IPS-15b (cell line): ENCODE data around the gene COLGALT1.

Source experiments
- H3K27me3 ChIP-seq: one replicate; pipeline ENCODE4 v1.6.1; 2013; ENCODE audit warnings: low read length; ENCODE audit not compliant: control insufficient read depth, insufficient read depth
- H3K36me3 ChIP-seq: one replicate; pipeline ENCODE4 v1.6.1; 2013; ENCODE audit warnings: low read length; ENCODE audit not compliant: control insufficient read depth, insufficient read depth
- H3K4me1 ChIP-seq: one replicate; pipeline ENCODE4 v1.6.1; 2013; ENCODE audit warnings: mild to moderate bottlenecking, low read length; ENCODE audit not compliant: control insufficient read depth, insufficient read depth
- H3K4me3 ChIP-seq: one replicate; pipeline ENCODE4 v1.5.1; 2013; ENCODE audit warnings: low read depth, low read length
- H3K9ac ChIP-seq: one replicate; pipeline ENCODE4 v1.6.1; 2013; ENCODE audit warnings: low read depth, mild to moderate bottlenecking, low read length
- H3K9me3 ChIP-seq: one replicate; pipeline ENCODE4 v1.6.1; 2013; ENCODE audit warnings: mild to moderate bottlenecking, low read length; ENCODE audit not compliant: control insufficient read depth, insufficient read depth

COLGALT1 gene

DNA sequence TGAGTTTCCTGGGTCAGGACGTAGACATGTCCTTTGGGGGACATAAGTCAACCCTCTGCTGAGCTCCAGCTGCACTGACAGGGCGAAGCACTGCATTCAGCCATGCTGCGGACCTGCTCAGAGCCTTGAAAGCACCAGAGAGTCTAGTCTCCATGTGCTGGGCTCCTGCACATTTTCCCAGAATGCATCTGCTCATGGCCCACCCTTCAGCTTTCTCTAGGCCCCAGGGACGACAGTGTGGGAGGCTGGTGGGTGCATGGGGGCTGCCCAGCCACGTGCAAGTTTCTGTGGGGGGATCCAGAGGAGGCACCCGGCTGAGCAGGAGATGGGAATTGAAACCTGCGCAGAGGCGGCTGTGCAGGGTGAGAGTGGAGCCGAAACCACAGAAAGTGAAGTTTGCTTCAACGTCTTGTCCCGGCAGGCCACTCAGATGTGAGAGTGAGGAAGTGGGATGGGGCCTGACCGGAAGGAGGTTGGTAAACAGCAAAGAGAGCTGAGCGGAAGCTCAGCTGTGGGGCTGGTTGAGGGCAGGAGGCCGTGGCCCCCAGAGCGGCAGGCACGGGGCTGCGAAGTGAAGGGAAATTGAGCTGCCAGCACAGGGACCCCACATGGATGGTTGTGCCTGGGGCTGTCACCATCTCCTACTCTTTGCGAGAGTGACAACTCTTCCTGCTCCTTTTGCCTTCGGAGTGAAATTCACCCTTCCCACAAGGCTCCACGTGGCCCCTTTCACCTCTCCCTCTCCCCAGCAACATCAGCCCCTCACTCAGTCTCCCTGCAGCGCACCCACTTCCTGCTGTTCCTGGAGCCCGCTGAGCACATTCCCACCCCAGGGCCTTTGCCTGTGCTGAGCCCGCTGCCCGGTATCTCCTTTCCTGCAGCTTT, 32.2 kb upstream of the COLGALT1 start:
- no peaks in the 10 kb centered on the region for H3K4me1 ChIP-seq
- no peak overlapping the region for H3K9ac ChIP-seq
- H3K27me3 ChIP-seq, result no peaks in the 10 kb centered on the region
- H3K4me3 ChIP-seq, result no peak overlapping the region
- peaks cover 6% of the 10 kb centered on the region for H3K36me3 ChIP-seq
- H3K9me3 ChIP-seq, result no peaks in the 10 kb centered on the region

DNA sequence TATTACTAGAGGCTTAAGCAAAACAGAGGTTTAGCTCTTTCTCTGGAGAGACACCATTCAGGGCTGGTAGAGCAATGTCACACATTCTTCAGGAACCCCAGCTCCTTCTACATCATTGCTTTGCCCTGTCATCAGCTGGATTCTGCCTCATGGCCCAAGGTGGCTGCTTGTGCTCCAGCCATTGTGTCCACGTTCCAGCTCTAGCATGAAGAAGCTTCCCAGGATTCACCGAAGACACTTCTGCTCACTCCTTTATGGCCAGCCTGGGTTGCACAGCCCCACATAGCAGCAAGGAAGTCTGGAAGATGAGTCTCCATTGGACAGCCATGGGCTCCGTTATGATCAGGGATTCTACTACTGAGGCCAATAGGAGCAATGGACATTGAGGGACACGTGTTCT, 30.8 kb upstream of the COLGALT1 start:
- H3K27me3 ChIP-seq, result no peaks in the 10 kb centered on the region
- no peak overlapping the region for H3K4me3 ChIP-seq
- peaks cover 3% of the 10 kb centered on the region for H3K36me3 ChIP-seq
- H3K9me3 ChIP-seq, result no peaks in the 10 kb centered on the region
- H3K4me1 ChIP-seq, result no peaks in the 10 kb centered on the region
- H3K9ac ChIP-seq, result no peak overlapping the region

GRCh38 chr19:17525141-17525540, 30.3 kb upstream of the COLGALT1 start:
- no peaks in the 10 kb centered on the region for H3K27me3 ChIP-seq
- no peak overlapping the region for H3K9ac ChIP-seq
- no peaks in the 10 kb centered on the region for H3K4me1 ChIP-seq
- H3K9me3 ChIP-seq, result no peaks in the 10 kb centered on the region
- H3K4me3 ChIP-seq, result no peak overlapping the region
- peaks cover 3% of the 10 kb centered on the region for H3K36me3 ChIP-seq

DNA sequence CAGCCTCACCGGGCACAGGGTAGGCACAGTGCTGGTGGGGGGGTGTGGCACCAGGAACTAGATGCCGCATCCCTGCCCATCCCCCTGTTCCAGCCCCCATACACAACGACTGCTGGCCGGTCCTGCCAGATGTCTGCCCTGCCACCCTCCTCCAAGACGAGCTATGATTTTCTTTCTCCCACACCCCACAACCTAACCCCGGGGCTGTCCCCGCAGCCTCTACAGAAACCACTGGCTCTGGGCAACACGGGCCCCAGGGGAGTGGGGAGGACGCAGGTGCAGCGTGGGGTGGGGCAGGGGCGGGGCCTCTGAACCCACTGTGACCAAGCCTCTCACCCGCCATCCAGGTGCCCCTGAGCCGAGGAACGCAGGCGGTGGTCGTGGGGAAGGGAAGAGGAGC, 28.5 kb upstream of the COLGALT1 start:
- Histone ChIP-seq H3K4me1 (no peaks in the 10 kb centered on the region), H3K9ac (no peak overlapping the region), H3K4me3 (no peak overlapping the region), H3K36me3 (no peaks in the 10 kb centered on the region), H3K27me3 (no peaks in the 10 kb centered on the region), H3K9me3 (no peaks in the 10 kb centered on the region)

GRCh38 chr19:17527326-17527725, 28.1 kb upstream of the COLGALT1 start:
- no peaks in the 10 kb centered on the region for H3K4me1 ChIP-seq
- H3K9me3 ChIP-seq, result no peaks in the 10 kb centered on the region
- no peaks in the 10 kb centered on the region for H3K36me3 ChIP-seq

GRCh38 chr19:17528610-17529009, 26.8 kb upstream of the COLGALT1 start:
- H3K4me3 ChIP-seq, result no peak overlapping the region
- no peaks in the 10 kb centered on the region for H3K9me3 ChIP-seq
- H3K4me1 ChIP-seq, result no peaks in the 10 kb centered on the region
- H3K36me3 ChIP-seq, result no peaks in the 10 kb centered on the region
- H3K27me3 ChIP-seq, result no peaks in the 10 kb centered on the region
- H3K9ac ChIP-seq, result no peak overlapping the region

More at GRCh38 chr19:17527326-17527725, 28.1 kb upstream of the COLGALT1 start:
- Histone ChIP-seq H3K27me3 (no peaks in the 10 kb centered on the region), H3K9ac (no peak overlapping the region), H3K4me3 (no peak overlapping the region)

GRCh38 chr19:17529239-17530158, 25.9 kb upstream of the COLGALT1 start:
- H3K27me3 ChIP-seq, result no peaks in the 10 kb centered on the region
- H3K9me3 ChIP-seq, result no peaks in the 10 kb centered on the region
- no peaks in the 10 kb centered on the region for H3K36me3 ChIP-seq
- H3K9ac ChIP-seq, result no peak overlapping the region
- H3K4me1 ChIP-seq, result no peaks in the 10 kb centered on the region
- H3K4me3 ChIP-seq, result no peak overlapping the region

DNA sequence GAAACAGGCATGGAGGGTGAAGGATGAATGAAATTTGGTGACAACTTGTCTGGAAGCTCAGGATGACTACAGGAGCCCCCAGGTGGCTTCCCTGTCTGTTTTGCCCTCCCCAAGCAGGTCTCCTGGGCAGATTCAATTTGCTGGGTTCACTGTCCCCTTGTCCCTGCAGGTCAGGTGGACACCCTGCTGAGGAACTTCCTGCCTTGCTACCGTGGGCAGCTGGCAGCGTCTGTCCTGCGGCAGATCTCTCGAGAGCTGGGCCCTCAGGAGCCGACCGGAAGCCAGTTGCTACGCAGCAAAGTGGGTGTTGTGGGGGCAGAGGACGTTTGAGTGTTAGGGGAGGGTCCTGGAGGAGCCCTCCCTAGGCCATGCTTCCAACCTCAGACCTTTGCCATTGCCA, 24.9 kb upstream of the COLGALT1 start:
- Histone ChIP-seq H3K9me3 (no peaks in the 10 kb centered on the region), H3K4me1 (no peaks in the 10 kb centered on the region), H3K9ac (no peak overlapping the region), H3K36me3 (no peaks in the 10 kb centered on the region), H3K4me3 (no peak overlapping the region), H3K27me3 (no peaks in the 10 kb centered on the region)

DNA sequence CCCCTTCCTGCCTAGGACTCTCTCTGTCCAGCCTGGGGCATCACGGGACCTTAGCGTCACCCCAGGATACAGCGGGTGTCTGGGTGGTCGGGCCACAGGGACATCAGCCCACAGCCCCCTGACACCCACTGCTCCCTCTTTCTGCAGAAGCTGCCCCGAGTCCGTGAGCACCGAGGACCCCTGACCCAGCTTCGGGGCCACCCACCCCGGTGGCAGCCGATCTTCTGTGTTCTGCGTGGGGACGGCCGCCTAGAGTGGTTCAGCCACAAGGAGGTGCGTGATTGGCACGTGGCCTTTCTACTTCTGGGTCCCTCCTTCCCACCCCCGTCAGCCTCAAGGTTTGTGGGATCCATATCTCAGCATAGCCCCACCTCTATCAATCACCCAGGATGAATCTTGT, 23.3 kb upstream of the COLGALT1 start:
- Histone ChIP-seq H3K9me3 (no peaks in the 10 kb centered on the region), H3K4me1 (no peaks in the 10 kb centered on the region), H3K36me3 (no peaks in the 10 kb centered on the region), H3K27me3 (no peaks in the 10 kb centered on the region), H3K4me3 (no peak overlapping the region), H3K9ac (no peak overlapping the region)

DNA sequence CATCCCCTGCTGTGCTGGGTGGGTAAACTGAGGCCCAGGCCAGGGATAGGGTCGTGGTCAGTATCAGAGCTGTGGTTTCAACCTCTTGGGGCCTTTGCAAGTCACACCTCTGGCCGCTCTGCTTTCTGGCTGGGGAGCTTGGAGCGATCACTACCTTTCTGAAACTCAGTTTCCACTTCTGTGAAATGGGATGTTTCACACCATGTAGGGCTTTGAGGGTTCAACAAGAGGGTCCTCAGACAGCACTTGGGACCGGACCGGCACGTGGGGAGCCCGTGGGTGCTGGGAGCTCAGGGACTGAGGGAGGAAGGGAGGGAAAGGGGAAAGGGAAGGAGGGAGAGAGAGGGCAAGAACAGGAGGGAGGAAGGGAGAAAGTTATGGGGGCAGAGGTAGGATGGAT, 22.9 kb upstream of the COLGALT1 start:
- H3K36me3 ChIP-seq, result no peaks in the 10 kb centered on the region
- no peak overlapping the region for H3K4me3 ChIP-seq
- H3K27me3 ChIP-seq, result no peaks in the 10 kb centered on the region
- H3K4me1 ChIP-seq, result no peaks in the 10 kb centered on the region
- no peaks in the 10 kb centered on the region for H3K9me3 ChIP-seq
- H3K9ac ChIP-seq, result no peak overlapping the region

DNA sequence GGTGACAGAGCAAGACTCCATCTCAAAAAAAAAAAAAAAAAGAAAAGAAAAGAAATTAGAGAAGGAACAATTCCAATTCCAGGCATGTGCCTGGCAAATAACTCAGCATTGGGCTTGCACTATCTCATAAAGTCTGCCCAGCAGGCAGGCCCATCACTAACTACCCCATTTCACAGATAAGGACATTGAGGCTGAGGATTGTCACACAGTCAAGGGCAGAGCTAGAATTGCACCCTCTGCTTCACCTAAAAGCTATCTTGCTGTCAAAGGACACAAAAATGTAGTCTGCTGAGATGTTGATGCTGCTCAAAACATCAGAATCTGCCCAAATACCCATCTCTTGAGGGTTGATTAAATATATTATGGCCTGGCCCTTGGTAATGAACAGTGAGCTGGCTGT, 20.7 kb upstream of the COLGALT1 start:
- no peak overlapping the region for H3K4me3 ChIP-seq
- H3K9ac ChIP-seq, result no peak overlapping the region
- H3K4me1 ChIP-seq, result no peaks in the 10 kb centered on the region
- H3K9me3 ChIP-seq, result no peaks in the 10 kb centered on the region
- peaks cover 8% of the 10 kb centered on the region for H3K27me3 ChIP-seq
- H3K36me3 ChIP-seq, result no peaks in the 10 kb centered on the region
